Glomerular visceral epithelial cell (primary cell): ENCODE measurements around the gene SENP6.

Experiments used
- DNase-seq: peaks from one replicate; pipeline ENCODE4 v3.0.0-alpha.2; 2016; ENCODE audit errors: extremely low spot score

The SENP6 gene

GRCh38 chr6:75747152-75747992 lies 145.7 kb downstream of the SENP6 start:
- no peak for DNase-seq

DNA sequence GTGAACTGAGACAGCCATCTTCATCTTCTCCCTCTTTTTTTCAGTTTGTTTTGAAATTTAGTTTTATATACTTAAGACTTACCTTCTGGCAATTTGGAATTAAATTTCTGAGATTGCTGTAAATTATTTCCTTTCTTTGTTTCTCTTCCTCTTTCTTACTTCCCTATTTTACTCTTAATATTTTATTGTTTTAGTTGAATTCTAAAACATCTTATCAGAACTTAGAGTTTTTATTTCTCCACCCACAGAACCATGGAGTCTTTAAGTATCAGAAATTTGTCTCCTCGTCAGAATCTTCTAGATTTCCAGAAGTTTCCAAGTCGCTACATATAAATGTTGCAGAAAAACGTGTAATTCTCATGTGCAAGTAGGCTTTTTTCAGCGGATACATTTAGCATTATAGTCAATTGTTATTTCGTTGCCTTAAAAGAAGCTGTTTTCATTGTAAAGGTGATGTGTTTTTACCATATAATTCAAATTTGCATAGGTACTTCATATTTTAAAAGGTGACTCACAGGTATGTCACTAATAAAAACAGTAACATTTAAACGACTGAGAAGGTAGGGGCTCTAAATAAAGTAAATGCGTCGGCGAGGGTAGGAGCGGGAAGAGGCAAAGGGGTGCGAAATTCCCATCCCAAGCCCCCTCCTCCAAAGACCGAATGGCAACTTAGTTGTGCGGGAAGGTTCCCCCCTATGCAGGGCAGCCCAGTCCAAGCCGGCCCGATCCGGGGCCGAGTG lies 146.5 kb downstream of the SENP6 start:
- DNase-seq = no peak

DNA sequence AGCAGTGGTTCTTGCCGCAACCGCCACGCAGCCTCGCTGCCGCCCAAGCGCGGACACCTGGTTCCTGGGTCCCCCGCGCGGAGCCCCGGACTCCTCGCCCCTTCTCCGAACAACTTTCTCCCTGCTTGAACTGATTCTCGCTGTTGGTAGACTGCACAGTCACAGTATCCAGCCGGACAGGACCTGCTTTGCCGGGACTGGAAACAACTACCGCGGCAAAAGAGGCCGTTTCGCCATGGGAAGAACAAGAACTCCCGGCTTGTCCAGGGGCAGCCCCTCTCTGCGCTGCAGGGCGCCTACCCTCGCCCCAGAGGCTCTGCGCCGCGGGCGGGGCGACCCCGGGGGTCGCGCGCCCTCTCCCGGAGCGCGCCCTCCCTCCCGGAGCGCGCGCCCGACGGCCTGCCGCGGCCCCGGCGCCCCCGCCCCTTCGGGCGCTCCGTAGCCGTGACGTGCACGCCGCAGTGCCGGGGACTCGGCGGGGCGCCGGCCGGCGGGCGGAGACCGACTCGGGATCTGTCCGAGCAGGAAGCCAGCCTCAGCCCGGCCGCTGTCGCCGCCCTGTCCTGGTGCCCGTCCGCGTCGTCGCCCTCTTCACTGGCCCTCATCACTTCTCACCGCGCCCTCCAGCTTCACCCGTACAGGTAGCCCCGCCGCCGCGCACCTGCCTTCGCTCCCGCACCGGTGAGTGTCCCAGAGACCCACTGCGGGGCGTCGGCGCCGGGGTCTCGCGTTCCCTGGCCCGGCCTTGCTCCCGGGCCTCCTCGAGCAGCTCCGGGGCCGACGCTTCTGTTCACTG lies 147.3 kb downstream of the SENP6 start, which contains the start of gene MYO6:
TSS of gene MYO6 (plus strand) at position 497 of the 796 bp plus-strand sequence. CDS start 68,309 bp downstream, outside the sequence.
- DNase-seq = peak; percentile 72

- no peak for DNase-seq
These were observed 149.8 kb downstream of the SENP6 start for GRCh38 chr6:75751443-75751842.

DNA sequence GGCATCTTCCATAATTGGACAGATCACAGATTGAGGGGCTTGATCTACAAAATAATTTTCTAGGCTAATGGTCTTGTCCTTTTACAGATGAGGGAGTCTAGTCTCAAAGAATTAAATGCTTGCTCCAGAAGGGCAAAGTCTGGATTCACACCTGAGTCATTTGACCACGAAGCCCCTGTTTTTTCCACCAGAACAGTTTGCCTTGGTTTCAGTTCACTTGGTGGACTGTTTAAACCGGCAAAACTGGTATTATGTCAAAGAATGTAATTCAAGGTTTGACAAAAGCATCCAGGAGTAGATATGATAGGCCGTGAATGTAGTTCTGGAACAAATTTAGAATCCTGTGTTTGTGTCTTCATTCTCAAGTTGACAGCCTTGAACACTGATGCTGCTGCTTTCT lies 150.7 kb downstream of the SENP6 start:
- DNase-seq = peak; percentile 61

GRCh38 chr6:75755704-75756103 lies 154.0 kb downstream of the SENP6 start:
- no peak for DNase-seq

GRCh38 chr6:75757295-75757694 lies 155.6 kb downstream of the SENP6 start:
- peak; percentile 18 for DNase-seq

- no peak for DNase-seq
These were observed 156.4 kb downstream of the SENP6 start for GRCh38 chr6:75758061-75758460.

DNA sequence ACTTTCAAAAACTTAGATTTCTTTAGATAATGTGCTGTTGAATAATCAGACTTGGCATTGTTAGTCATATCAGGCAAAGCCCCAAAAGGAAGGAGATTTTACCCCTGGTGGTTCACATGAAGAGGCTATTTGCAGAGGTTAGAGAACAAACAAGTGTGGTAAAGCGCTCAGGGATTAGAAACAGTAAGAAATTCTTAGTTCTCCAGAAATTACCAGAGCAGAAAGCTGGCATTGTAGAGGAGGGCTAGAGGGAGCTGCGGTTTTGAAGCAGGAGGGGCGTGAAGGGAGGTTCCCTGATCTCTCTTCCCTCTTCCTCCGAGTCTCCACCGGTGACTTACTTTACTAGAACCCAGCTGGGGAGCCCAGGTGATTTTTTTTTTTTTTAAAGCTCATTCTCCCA lies 157.5 kb downstream of the SENP6 start:
- peak; percentile 84 for DNase-seq

- DNase-seq = no peak
These were observed 158.6 kb downstream of the SENP6 start for GRCh38 chr6:75760320-75760719.

GRCh38 chr6:75761489-75761888 lies 159.8 kb downstream of the SENP6 start:
- no peak for DNase-seq

- DNase-seq = no peak
These were observed 160.4 kb downstream of the SENP6 start for GRCh38 chr6:75762063-75762462.

- no peak for DNase-seq
These were observed 164.7 kb downstream of the SENP6 start for GRCh38 chr6:75766387-75766786.
